Skeletal muscle tissue (tissue), 4 donors: Measurements from ENCODE around the gene BRAF. TPM values are rescaled to one million over a fixed set of nuclear protein-coding genes. Genes with fewer than 3 reads are reported as not detected.
"Not testable (repeated sequence)": the region's sequence is repeated elsewhere in the genome, so short reads cannot be mapped to it uniquely, and the experiment has no call there.

Source experiments
- H3K27ac ChIP-seq: one replicate; pipeline ENCODE4 v1.7.0; 2013; ENCODE audit warnings: mild to moderate bottlenecking, low read depth, low read length, inconsistent platforms
- H3K27me3 ChIP-seq, 3 donors: one replicate each; pipeline ENCODE4 v1.7.0; 2013; ENCODE audit warnings: low read length in 3 of 3; ENCODE audit not compliant: control insufficient read depth in 3 of 3, insufficient read depth in 3 of 3
- H3K36me3 ChIP-seq, 3 donors: one replicate each; pipeline ENCODE4 v1.7.0; 2013; ENCODE audit warnings: low read length in 3 of 3; ENCODE audit not compliant: control insufficient read depth in 3 of 3, insufficient read depth in 3 of 3
- H3K4me1 ChIP-seq, 3 donors: one replicate each; pipeline ENCODE4 v1.7.0; 2013; ENCODE audit warnings: low read length in 3 of 3, mild to moderate bottlenecking in 3 of 3; ENCODE audit not compliant: control insufficient read depth in 3 of 3, insufficient read depth in 3 of 3
- H3K4me3 ChIP-seq, 3 donors: one replicate each; pipeline ENCODE4 v1.7.0; 2013; ENCODE audit warnings: low read length in 3 of 3
- H3K9ac ChIP-seq, 3 donors: one replicate each; pipeline ENCODE4 v1.7.0; 2013; ENCODE audit warnings: low read length in 3 of 3, mild to moderate bottlenecking in 3 of 3, moderate library complexity in 2 of 3, low read depth in 1 of 3
- H3K9me3 ChIP-seq, 3 donors: one replicate each; pipeline ENCODE4 v1.7.0; 2013; ENCODE audit warnings: low read length in 3 of 3; ENCODE audit not compliant: control insufficient read depth in 3 of 3
- total RNA-seq: library from RNA; depleted of rRNA; stranded (reverse); fragments of >200 nt; gene quantifications from one replicate; pipeline ENCODE4 v1.2.3, GENCODE V29; 2014
- donor health status: Osteomylitis.

Gene BRAF
- total RNA-seq, 1 donor from 2014 or later: 38.6 TPM

DNA sequence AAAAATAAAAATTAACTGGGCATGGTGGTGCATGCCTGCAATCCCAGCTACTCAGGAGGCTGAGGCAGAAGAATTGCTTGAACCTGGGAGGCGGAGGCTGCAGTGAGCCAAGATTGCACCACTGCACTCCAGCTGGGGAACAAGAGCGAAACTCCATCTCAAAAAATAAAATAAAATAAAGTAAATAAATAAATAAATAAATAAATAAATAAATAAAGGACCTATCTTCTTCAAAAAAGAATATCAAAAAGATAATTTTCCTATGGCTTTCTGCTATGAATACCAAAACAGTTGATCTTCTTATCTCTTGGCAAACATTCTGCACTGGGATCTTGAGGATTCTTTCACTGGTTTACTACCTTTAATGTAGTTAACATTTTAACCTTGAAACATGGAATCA lies 41.9 kb downstream of the BRAF start:
- H3K9ac ChIP-seq, H3K27me3 ChIP-seq, H3K4me3 ChIP-seq, H3K4me1 ChIP-seq, H3K9me3 ChIP-seq, H3K36me3 ChIP-seq, H3K27ac ChIP-seq: not testable (repeated sequence)

DNA sequence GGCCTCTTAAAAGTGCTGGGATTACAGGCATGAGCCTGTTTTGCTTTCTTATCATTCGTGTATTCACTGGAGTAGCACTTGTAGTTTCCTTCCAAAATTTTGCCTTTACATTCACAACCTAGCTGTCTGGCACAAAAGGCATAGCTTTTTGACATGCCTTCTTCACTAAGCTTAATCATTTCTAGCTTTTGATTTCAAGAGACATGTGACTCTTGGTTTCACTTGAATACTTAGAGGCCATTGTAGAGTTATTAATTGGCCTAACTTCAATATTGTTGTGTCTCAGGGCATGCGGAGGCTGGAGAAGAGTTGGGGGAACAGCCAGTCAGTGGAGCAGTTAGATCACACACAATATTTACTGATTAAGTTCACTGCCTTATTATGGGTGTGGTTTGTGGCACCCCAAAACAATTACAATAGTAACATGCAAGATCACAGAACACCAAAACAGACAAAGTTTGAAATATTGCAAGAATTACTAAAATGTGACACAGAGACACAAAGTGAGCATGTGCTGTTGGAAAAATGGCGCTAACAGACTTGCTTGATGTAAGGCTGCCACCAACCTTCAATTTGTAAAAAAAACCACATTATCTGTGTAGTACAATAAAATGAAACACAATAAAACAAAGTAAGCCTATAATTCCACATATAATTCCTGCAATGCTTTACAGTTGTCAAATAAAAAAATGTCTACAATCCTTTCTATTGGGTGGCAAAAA lies 43.1 kb downstream of the BRAF start:
- no peak overlapping the region for H3K9ac ChIP-seq
- no peak overlapping the region for H3K27ac ChIP-seq
- H3K27me3 ChIP-seq: no peaks in the 10 kb centered on the region
- H3K4me1 ChIP-seq: no peaks in the 10 kb centered on the region
- H3K9me3 ChIP-seq: no peaks in the 10 kb centered on the region
- no peaks in the 10 kb centered on the region for H3K36me3 ChIP-seq
- H3K4me3 ChIP-seq: no peak overlapping the region

DNA sequence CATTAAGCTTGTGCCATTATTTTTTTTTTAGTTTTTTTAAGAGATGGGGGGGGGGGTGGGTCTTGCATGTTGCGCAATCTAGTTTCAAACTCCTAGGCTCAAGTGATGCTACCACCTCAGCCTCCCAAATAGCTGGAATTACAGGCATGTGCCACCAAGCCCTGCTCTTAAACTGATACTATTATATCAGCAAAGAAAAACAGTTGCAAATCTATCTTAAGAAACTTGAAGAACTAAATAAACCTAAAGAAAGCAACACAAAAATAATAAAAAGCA lies 47.5 kb downstream of the BRAF start:
- H3K27me3 ChIP-seq: no peaks in the 10 kb centered on the region
- no peaks in the 10 kb centered on the region for H3K9me3 ChIP-seq
- H3K36me3 ChIP-seq: no peaks in the 10 kb centered on the region
- no peak overlapping the region for H3K9ac ChIP-seq
- H3K27ac ChIP-seq: no peak overlapping the region
- H3K4me3 ChIP-seq: no peak overlapping the region
- H3K4me1 ChIP-seq: no peaks in the 10 kb centered on the region

DNA sequence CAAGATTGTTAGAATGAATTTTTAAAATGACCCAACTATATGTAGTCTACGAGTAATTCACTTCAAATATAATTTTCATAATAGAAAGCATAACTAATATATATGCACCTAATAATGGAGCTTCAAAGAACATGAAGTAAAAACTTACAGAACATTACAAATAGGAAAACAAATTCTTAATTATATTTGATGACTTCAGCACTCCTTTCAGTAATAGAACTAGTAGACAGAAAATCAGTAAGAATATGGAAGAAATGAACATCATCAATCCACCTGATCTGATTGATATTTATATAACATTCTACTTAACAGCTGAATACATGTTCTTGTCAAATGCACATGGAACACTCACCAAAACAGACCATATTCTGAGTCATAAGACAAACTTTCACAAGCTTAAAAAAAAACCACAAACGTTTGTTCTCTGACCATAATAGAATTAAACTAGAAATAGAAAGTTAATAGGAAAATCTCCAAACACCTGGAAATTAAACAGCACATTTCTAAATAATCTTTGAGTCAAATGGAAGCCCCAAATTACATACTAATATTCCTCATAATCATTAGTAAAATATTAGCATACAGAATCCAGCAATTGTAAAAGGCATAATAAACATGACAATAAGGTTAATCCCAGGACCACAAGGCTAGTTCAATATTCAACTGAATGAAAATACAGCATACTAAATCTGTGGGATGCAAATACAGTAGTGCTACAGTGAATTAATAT lies 48.0 kb downstream of the BRAF start:
- Histone ChIP-seq H3K36me3 (no peaks in the 10 kb centered on the region), H3K27me3 (no peaks in the 10 kb centered on the region), H3K27ac (no peak overlapping the region), H3K4me1 (no peaks in the 10 kb centered on the region), H3K4me3 (no peak overlapping the region), H3K9me3 (no peaks in the 10 kb centered on the region), H3K9ac (no peak overlapping the region)

DNA sequence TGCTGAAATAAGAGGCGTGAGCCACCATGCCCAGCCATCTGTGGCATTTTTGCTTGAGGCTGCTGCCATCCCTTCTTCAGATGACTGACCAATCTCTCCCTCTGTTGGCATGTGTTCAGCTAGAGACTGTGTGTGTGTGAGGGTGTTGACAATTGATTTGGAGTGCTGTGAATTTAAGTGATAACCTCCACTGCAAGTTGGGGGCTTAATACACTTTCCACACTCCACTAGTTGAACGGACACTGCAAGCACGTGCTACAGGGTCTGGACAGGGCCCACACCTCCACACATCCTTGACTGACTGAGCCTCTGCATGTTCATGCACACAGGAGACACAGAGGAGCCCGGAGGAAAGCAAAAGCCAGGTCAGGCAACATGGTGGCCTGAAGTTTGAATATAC lies 51.3 kb downstream of the BRAF start:
- no peaks in the 10 kb centered on the region for H3K9me3 ChIP-seq
- no peak overlapping the region for H3K9ac ChIP-seq
- no peak overlapping the region for H3K27ac ChIP-seq
- no peaks in the 10 kb centered on the region for H3K27me3 ChIP-seq
- H3K4me1 ChIP-seq: peaks cover 0 to 2% (median 0%) of the 10 kb centered on the region in 3 donors
- H3K4me3 ChIP-seq: no peak overlapping the region
- H3K36me3 ChIP-seq: no peaks in the 10 kb centered on the region

DNA sequence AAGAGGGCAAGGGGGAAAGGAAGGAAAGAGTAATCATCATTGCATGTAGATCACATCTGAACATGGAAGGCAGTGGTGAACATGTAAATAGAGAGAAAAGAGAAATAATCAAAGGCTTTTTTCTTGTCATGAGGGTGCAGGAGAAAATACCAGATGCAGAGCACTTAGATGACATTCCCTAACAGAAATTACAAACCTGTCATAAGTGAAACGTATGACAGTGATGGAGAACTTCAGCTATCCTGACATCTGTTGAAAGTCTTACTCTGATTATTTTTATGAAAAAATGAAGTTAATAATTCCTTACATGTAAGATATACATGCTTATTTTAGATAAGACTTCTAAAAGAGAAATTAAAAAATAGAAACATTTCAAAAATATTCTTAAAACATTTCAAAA lies 54.7 kb downstream of the BRAF start:
- H3K27ac ChIP-seq: no peak overlapping the region
- H3K36me3 ChIP-seq: no peaks in the 10 kb centered on the region
- H3K9me3 ChIP-seq: no peaks in the 10 kb centered on the region
- no peaks in the 10 kb centered on the region for H3K27me3 ChIP-seq
- H3K4me3 ChIP-seq: no peak overlapping the region
- H3K4me1 ChIP-seq: peaks cover 0 to 2% (median 0%) of the 10 kb centered on the region in 3 donors
- H3K9ac ChIP-seq: no peak overlapping the region

DNA sequence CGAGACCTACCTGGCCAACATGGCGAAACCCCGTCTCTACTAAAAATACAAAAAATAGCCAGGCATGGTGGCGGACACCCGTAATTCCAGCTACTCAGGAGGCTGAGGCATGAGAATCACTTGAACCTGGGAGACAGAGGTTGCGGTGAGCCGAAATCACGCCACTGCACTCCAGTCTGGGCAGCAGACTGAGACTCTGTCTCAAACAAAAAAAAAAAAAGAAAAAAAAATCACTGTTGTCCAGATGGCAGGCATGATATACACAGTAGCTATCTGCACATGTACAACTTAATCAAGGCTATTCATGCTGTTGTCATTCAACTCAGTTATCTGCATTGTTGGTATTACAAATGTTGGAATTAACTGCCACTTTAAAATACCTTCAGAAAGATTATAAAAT lies 55.3 kb downstream of the BRAF start:
- Histone ChIP-seq H3K4me3 (no peak overlapping the region), H3K27me3 (no peaks in the 10 kb centered on the region), H3K36me3 (no peaks in the 10 kb centered on the region)

DNA sequence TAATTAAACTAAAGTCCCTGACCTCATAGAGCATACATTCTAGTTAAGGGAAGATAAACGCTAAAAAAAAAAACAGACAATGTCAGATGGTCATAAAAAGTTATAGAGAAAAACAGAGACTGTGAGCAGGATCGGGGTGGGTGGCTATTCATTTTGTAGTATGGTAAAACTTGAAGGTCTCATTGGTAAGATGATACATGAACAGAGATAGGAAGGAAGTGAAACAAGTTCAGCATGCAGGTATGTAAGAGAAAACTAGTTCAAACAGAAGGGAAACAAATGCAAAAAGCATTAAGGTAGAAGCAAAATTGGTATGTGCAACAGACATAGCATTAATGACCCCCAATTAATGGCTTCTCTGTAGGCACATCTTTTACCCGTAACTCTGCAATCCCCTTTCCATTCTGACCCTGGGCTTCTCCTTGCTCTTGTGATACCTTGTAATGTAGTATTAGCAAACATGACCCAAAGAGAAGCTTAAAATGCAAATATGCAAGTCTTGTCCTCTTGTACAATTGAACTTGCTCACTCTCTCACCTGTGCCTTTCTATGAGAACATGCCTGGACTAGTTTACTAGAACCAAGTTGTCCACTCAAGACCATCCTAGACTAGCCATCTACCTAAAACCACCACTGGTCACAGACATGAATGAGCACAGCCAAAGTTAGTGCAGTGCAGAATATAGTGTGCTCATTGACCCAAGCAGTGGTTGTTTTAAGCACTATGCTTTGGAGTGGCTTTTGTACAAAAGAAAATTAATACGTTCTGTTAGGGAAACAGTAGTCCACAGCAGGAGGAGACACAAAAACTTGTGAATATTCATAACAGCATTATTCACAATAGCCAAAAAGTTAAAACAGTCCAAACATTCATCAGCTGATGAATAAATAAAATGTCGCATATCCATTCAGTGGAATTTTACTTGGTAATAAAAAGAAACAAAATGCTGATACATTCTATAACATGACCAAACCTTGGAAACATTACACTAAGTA lies 57.0 kb downstream of the BRAF start:
- peaks cover 0 to 4% (median 0%) of the 10 kb centered on the region in 3 donors for H3K9me3 ChIP-seq
- no peak overlapping the region for H3K27ac ChIP-seq
- no peak overlapping the region for H3K9ac ChIP-seq
- no peaks in the 10 kb centered on the region for H3K27me3 ChIP-seq
- H3K36me3 ChIP-seq: peaks cover 0 to 2% (median 0%) of the 10 kb centered on the region in 3 donors
- H3K4me1 ChIP-seq: peaks cover 0 to 2% (median 0%) of the 10 kb centered on the region in 3 donors
- no peak overlapping the region for H3K4me3 ChIP-seq

More for the DNA sequence above, 55.3 kb downstream of the BRAF start:
- Histone ChIP-seq H3K27ac (no peak overlapping the region), H3K9ac (no peak overlapping the region), H3K4me1 (peaks cover 0 to 2% (median 0%) of the 10 kb centered on the region in 3 donors), H3K9me3 (no peaks in the 10 kb centered on the region)

DNA sequence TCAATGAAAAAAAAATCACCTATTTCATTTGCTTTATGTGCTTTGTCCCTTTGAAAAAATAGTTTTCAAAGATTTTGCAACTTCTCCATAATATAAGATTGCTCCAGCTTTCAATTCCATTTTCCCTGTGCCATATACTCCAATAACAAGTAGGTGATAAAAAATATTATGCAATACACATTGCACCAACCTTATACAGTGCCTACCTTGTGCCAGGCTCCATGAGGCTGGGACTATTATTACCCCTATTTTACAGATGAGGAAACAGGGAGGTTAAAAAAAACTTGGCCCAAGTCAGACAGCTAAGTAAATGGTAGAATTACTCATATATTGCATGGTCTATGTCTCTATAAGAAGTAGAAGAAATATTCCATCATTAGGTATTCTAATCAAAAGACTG lies 57.8 kb downstream of the BRAF start:
- H3K27ac ChIP-seq: no peak overlapping the region
- peaks cover 0 to 2% (median 0%) of the 10 kb centered on the region in 3 donors for H3K36me3 ChIP-seq
- peaks cover 0 to 4% (median 0%) of the 10 kb centered on the region in 3 donors for H3K9me3 ChIP-seq
- H3K4me3 ChIP-seq: no peak overlapping the region
- H3K4me1 ChIP-seq: peaks cover 0 to 2% (median 0%) of the 10 kb centered on the region in 3 donors
- no peak overlapping the region for H3K9ac ChIP-seq
- no peaks in the 10 kb centered on the region for H3K27me3 ChIP-seq
